ENCODE measurements around the gene HEY2.

HEY2 gene

DNA sequence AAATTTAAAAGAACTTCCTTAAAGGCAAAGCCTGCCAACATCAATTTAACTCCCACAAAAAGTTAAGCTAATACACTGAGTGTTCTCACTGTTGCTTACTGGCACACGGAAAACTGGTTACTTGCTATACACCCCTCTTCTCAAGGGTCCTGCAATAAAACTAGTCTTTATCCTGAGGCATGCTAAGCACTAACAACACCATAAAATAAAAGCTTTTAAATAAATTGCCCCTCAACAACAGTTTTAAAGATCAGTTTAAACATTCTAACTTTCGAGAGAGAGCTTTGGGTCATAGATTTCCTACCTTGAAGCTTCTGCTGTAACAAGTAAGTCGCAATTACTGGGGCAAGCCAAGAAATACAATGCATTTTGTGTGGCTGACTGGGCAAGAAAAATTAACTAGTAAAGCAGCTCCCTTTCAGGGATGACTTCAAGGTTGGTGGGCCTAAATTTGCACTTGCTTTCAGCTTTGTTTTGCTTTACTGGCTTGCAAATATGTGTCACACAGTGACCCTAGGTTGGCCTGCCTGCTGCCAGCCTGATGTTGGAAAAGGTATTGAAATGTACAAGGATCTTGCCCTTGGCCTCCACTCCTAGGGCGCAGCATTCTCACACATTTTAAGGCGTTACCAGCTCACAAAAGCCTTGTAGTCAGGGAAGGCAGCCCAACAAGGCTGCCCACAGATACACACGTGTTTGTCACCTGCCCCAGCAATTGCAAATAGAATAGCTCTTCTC, 4.0 kb upstream of the HEY2 start:
- no peak for DNase-seq

DNA sequence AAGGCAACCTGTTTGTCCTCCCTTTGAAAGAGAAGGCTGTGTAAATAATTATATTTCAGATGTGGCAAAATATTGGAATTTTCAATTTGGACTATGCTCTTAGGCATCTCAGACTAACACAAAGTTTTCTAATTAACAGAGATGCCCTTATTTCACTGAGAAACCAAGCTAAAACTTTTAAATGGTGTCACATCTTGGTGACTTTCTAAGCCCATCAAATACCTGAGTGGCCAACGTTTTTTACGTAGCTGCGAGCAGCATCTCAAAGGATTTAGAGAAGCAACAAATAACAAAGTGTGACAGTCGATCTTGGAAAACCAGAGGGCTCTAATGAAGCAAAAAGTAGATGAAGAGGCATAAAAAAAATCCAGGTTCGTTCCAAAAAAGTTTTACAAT, 3.4 kb upstream of the HEY2 start:
- DNase-seq, result no peak

GRCh38 chr6:125746731-125747588, 2.5 kb upstream of the HEY2 start:
- DNase-seq, result peak; percentile 61 to 63

DNA sequence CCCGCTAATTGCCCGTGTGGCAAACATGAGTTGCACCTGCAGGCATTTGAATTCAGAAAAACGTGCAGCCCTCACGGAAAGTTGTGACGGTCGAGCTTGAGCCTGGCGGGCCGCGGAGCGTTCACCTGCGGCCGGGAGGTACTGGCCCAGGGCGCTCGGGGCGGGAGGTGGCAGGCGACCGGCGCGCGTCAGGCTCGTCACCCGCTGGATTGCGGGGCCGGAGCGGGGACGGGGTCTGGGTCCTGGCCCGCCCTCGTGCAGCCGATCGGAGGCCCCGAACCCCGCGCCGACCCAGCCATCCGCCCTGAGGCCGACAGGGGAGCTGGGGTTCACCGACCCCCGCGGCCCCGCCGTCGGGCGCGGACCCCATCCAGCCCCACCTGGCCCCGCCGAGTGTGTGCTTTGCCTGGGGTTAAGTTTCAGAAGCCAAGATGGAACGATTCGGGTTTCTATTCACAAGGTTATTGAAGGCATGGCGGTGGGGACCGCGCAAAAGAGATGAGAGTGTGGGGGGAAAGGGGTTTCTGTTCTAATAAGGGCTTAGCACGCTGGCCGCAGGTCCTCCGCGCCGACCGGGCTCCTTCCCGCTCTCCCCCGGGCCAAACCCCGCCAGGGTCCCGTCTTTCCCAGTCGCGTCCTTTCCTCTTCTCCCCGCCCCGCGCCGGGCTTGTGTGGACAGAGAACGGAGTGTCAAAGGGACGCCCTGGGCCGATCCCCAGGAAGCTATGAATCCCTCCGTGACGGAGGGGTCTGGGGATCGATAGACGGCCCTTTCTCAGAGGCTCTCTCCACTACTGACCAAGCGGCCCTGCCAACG, 1.6 kb upstream of the HEY2 start:
- DNase-seq, result peak in 1 of 2 experiments; percentile 16

DNA sequence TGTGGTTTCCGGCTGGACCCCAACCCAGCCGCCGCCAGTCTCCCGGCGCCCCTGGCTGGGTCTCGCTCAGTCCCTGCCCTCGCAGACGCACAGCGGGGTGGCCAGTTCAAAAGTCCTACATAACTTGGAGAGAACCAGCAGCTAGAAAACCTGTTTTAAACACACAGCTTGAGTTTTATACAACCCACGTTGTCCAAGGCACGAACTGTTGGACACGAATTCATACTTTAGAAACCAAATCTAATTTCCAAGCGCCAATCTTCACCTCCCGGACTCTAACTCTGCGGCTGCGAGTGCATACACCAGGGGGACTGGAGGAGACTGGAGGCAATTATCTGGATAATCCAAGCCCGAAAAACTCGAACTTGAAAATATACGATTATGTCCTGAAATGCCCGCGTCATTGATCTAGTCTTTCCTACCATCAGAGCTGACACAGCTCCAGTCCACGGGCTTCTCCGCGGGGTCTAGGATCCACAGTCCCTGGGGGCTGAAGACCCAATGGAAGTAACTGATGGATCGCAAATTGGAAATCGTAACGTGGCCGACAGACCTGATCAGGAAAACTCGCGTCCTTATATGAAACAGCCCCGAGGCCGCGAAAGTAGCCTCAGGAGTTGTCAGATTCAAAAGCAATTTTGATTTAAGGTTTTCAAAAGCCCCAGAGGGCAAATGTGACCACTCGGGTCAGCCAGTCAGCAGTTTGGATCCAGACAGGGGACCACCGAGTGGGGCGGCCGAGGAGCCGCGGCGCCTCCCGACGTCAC, 843 bp upstream of the HEY2 start:
- DNase-seq, result no peak

GRCh38 chr6:125749865-125750691, 646 bp downstream of the HEY2 start:
- no peak for DNase-seq

DNA sequence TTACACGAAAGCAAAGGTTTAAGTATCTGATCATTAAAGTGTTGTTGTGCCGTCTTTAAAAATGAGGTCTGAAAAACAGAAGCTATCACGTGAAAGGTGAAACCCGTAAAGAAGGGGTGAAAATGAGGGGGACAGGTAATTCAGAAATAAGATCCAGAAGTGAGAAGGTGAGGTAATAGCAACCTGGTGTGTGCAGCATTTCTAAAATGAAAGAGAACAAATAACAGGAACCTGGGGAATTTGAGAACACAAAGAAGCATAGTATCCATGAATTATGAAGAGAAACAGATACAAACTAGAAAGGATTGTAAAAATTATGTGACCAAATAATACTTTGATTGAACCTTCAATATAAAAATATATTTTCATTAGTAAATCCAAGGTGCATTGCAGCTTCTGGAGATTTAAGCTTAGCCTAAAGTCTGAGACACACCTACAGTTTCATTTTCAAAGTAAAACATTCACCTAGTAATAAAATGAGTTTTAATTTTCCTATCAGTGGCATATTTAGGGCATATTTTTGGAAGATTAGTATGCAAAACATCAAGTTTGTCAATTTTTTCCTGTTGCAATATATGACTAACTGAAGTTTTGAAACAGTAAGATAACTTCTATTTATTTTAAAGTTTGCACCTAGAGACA, 1.4 kb downstream of the HEY2 start:
- DNase-seq, result no peak

DNA sequence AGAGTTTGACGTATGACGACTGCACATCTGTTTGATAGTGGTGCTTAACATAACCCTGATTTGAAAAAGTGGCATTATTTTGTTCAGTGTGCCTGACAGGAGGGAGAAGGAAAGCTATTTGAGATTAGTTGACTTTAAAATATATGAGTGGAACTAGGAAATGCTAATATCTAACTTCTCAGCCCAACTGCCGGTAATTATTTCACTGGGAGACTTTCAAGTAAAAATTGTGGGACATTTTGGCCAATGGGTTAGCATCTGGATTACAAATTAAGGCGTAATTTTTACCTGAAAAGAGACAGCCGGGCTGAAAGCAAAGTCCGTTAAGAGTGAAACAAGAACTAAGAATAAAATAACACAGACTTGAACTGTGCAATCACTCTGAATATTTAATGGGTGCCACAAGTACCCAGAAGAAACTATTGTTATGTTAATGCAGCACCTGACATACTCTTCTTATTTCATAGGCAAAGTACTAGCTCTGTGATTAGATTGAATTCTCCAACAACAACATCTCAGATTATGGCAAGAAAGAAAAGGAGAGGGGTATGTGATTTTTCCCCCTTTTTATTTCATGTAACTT, 2.0 kb downstream of the HEY2 start:
- DNase-seq, result no peak

GRCh38 chr6:125752773-125753172, 3.3 kb downstream of the HEY2 start:
- DNase-seq, result no peak

DNA sequence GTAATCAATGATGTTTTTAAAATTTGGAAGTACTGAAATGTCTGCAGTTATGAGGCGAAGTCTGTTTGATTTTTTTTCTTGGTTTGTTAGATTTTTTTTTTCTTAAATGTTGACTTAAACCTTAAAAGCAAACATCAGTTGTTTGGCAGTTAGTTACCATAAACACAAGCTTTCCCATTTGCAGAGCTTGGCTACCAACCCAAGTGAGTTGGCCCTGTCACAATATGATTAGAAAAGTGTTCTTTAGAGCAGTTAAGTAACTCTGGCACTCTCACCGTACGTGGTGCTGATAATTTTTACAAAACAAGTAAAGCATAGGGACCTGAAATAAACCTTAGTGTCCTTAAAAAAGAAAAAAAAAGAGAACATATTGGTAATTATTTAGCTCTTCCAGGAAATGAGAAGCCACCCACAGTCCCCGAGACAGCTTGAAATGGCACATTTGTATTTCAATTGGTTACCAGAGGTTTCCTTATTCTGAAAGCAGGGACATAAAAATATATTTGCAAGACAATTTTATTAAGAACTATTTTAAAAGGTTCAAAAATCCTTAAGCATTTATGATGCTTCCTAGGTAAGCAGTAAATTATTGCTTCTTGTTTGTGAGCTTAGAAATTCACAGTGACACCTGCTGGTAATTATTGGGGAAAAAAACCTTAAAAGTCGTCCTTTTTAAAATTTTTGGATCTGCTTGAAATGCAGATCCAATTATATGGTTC, 3.9 kb downstream of the HEY2 start:
- DNase-seq, result no peak

- no peak for DNase-seq
Observed at GRCh38 chr6:125753937-125754259, 4.5 kb downstream of the HEY2 start.

DNA sequence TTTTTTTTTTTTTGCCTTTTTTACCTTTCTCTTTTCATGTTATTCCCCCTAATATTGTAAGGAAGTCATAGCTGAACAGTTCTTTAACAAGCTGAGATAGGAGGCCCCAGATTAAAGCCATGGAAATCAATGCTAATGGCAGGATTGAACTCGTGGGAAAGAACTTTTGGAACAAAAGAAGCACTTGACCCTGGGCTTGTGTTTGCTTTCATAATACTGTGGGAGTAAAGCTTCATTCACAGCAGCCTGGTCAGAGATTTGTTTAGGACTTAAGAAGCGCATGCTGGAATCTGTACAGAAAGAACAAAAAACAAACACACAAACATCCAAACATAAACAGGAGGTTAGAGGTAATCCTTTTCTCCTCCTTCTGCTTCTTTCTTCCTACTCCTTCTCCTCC, 5.1 kb downstream of the HEY2 start:
- no peak for DNase-seq

DNA sequence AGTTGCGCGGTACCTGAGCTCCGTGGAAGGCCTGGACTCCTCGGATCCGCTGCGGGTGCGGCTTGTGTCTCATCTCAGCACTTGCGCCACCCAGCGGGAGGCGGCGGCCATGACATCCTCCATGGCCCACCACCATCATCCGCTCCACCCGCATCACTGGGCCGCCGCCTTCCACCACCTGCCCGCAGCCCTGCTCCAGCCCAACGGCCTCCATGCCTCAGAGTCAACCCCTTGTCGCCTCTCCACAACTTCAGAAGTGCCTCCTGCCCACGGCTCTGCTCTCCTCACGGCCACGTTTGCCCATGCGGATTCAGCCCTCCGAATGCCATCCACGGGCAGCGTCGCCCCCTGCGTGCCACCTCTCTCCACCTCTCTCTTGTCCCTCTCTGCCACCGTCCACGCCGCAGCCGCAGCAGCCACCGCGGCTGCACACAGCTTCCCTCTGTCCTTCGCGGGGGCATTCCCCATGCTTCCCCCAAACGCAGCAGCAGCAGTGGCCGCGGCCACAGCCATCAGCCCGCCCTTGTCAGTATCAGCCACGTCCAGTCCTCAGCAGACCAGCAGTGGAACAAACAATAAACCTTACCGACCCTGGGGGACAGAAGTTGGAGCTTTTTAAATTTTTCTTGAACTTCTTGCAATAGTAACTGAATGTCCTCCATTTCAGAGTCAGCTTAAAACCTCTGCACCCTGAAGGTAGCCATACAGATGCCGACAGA, 9.9 kb downstream of the HEY2 start:
- DNase-seq, result no peak

DNA sequence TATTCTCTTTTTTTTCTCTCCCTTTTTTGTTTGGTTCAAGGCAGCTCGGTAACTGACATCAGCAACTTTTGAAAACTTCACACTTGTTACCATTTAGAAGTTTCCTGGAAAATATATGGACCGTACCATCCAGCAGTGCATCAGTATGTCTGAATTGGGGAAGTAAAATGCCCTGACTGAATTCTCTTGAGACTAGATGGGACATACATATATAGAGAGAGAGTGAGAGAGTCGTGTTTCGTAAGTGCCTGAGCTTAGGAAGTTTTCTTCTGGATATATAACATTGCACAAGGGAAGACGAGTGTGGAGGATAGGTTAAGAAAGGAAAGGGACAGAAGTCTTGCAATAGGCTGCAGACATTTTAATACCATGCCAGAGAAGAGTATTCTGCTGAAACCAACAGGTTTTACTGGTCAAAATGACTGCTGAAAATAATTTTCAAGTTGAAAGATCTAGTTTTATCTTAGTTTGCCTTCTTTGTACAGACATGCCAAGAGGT, 10.6 kb downstream of the HEY2 start:
- no peak for DNase-seq

GRCh38 chr6:125764121-125764671, 14.8 kb downstream of the HEY2 start:
- DNase-seq, result no peak

GRCh38 chr6:125765944-125766343, 16.5 kb downstream of the HEY2 start:
- DNase-seq, result no peak

GRCh38 chr6:125766641-125767040, 17.2 kb downstream of the HEY2 start:
- DNase-seq, result no peak

DNA sequence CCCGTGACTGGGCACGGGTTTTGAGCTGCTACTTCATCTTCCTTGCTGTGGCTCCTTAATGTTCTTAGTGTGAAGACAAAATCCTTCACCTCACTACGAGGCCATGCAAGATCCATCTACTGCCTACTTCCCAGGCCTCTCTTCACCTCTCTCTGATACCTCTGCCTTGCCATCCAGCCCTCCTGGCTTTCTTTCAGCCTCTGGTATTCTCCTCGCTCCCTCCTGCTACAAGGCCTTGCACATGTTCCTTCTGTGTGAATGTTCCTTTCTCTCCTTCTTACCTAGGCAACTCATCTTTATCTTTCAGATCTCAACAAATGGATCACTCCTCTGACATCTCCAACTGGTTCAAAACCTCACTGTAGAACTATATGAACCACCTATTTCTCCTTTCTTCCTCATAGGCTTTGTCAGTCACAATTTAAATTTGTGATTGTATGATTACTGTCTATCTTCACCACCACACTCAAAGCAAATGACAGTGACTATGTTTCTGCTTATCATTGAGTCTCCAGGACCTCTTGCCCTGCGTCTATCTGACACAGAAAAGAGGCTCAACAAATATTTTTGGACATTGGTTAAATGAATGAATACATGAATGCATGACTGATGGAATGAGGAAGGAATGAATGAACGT, 19.8 kb downstream of the HEY2 start:
- DNase-seq, result no peak

Data from activated CD4-positive, alpha-beta T cell treated with anti-CD3 and anti-CD28 coated beads, Interleukin-2, amount 50 U/mL, for 4 hours (primary cell).